H1 (cell line): ENCODE measurements around the gene KCNMA1. TPM values are rescaled to one million over a fixed set of nuclear protein-coding genes. Genes with fewer than 3 reads are reported as not detected.

ENCODE experiments used
- CTCF ChIA-PET: fragments of 300-600 bp; sonication (Branson Sonifier 250); formaldehyde crosslinking; loops from one replicate; lab custom pipeline; 2021; ENCODE audit not compliant: partially characterized antibody; lab: Charles Lee
- POLR2A ChIA-PET: fragments of 300-600 bp; sonication (Branson Sonifier 250); formaldehyde crosslinking; loops from one replicate; lab custom pipeline; 2021; ENCODE audit warnings: inconsistent platforms; ENCODE audit not compliant: partially characterized antibody; lab: Charles Lee
- DNase-seq, 2 experiments: peaks; one replicate each; pipeline versions ENCODE4 v3.0.0 to v3.0.0-alpha.2; 2010 to 2022; ENCODE audit warnings: low spot score in 2 of 2, low read depth in 1 of 2, mixed read lengths in 1 of 2
- FAIRE-seq: peaks from 2 replicates; lab custom pipeline; 2011; peaks lifted over from hg19 to GRCh38; lab: Jason Lieb, UNC
- H2AFZ ChIP-seq: 2 replicates; pipeline ENCODE4 v1.8.1; 2012; ENCODE audit warnings: low read length, inconsistent platforms
- H2AK5ac ChIP-seq: 2 replicates; pipeline ENCODE4 v1.6.1; 2013; ENCODE audit warnings: low read depth, low read length
- H2BK120ac ChIP-seq: replicated peaks from 2 replicates; pipeline ENCODE3; 2013; ENCODE audit warnings: low read depth, low read length, inconsistent platforms
- H2BK12ac ChIP-seq: 2 replicates; pipeline ENCODE4 v1.6.1; 2013; ENCODE audit warnings: low read depth, low read length
- H2BK15ac ChIP-seq: 2 replicates; pipeline ENCODE4 v1.6.1; 2013; ENCODE audit warnings: low read length
- H2BK20ac ChIP-seq: 2 replicates; pipeline ENCODE4 v1.6.1; 2013; ENCODE audit warnings: low read length
- H2BK5ac ChIP-seq: 2 replicates; pipeline ENCODE4 v1.6.1; 2013; ENCODE audit warnings: low read depth, low read length
- H3K14ac ChIP-seq: 2 replicates; pipeline ENCODE4 v1.6.1; 2013; ENCODE audit warnings: inconsistent platforms; ENCODE audit not compliant: insufficient read length
- H3K18ac ChIP-seq: 2 replicates; pipeline ENCODE4 v1.6.1; 2013; ENCODE audit warnings: low read length; ENCODE audit errors: extremely low read depth
- H3K23ac ChIP-seq: 2 replicates; pipeline ENCODE4 v1.6.1; 2013; ENCODE audit warnings: inconsistent platforms; ENCODE audit not compliant: insufficient read length
- H3K23me2 ChIP-seq: 2 replicates; pipeline ENCODE4 v1.6.1; 2013; ENCODE audit warnings: low read depth, low read length
- H3K27ac ChIP-seq: 2 replicates; pipeline ENCODE4 v1.6.1; 2011; ENCODE audit warnings: low read depth, low read length, inconsistent platforms
- H3K27me3 ChIP-seq, 4 experiments: replicated peaks in 1 of 4; 1 replicate in 1 of 4; 2 replicates in 3 of 4; pipeline versions ENCODE4 v1.6.1 to v1.8.1; 2011 to 2013; ENCODE audit warnings: low read length in 3 of 4, mild to moderate bottlenecking in 3 of 4, inconsistent platforms in 2 of 4, mixed read lengths in 2 of 4, moderate library complexity in 1 of 4; ENCODE audit not compliant: control insufficient read depth in 3 of 4, insufficient read depth in 3 of 4; ENCODE audit errors: extremely low read depth in 1 of 4
- H3K36me3 ChIP-seq, 4 experiments: 2 replicates each; pipeline versions ENCODE4 v1.6.1 to v1.8.1; 2011 to 2013; ENCODE audit warnings: mild to moderate bottlenecking in 4 of 4, low read length in 3 of 4, moderate library complexity in 2 of 4, control low read depth in 1 of 4, inconsistent platforms in 1 of 4; ENCODE audit not compliant: insufficient read depth in 4 of 4, control insufficient read depth in 2 of 4
- H3K4ac ChIP-seq: replicated peaks from 2 replicates; pipeline ENCODE3; 2013; ENCODE audit warnings: low read length, low read depth, mixed read lengths, inconsistent platforms; ENCODE audit not compliant: insufficient read length
- H3K4me1 ChIP-seq, 4 experiments: replicated peaks in 1 of 4; 1 replicate in 1 of 4; 2 replicates in 3 of 4; pipeline versions ENCODE4 v1.6.1 to v1.8.1; 2011 to 2013; ENCODE audit warnings: low read length in 3 of 4, inconsistent platforms in 2 of 4, mixed read lengths in 1 of 4; ENCODE audit not compliant: insufficient read depth in 4 of 4, control insufficient read depth in 3 of 4
- H3K4me2 ChIP-seq, 2 experiments: 2 replicates each; pipeline versions ENCODE4 v1.6.1 to v1.8.1; 2011 to 2013; ENCODE audit warnings: low read depth in 2 of 2, low read length in 2 of 2, control low read depth in 1 of 2, inconsistent platforms in 1 of 2, mild to moderate bottlenecking in 1 of 2; ENCODE audit not compliant: insufficient read depth in 1 of 2
- H3K4me3 ChIP-seq, 4 experiments: fragments of 200-600, 300-600 bp in 1 of 4; sonication (generic), shearing (Covaris generic), sonication (Bioruptor Twin) in 1 of 4; 2 replicates each; pipeline versions ENCODE4 v1.5.1 to v1.8.1; 2011 to 2016; ENCODE audit warnings: low read length in 4 of 4, low read depth in 3 of 4, control low read depth in 2 of 4, inconsistent platforms in 2 of 4, mild to moderate bottlenecking in 2 of 4, mixed read lengths in 1 of 4, moderate library complexity in 1 of 4; ENCODE audit not compliant: insufficient read depth in 2 of 4; ENCODE audit errors: extremely low read depth in 1 of 4
- H3K56ac ChIP-seq: replicated peaks from 2 replicates; pipeline ENCODE3; 2013; ENCODE audit warnings: low read depth, mild to moderate bottlenecking, mixed read lengths, low read length, inconsistent platforms; ENCODE audit not compliant: insufficient read length
- H3K79me1 ChIP-seq: 2 replicates; pipeline ENCODE4 v1.6.1; 2013; ENCODE audit warnings: low read depth, low read length, control low read depth
- H3K79me2 ChIP-seq, 2 experiments: 2 replicates each; pipeline versions ENCODE4 v1.6.1 to v1.8.1; 2012 to 2013; ENCODE audit warnings: low read length in 2 of 2, mild to moderate bottlenecking in 2 of 2, inconsistent platforms in 1 of 2; ENCODE audit not compliant: insufficient read depth in 2 of 2, control insufficient read depth in 1 of 2
- H3K9ac ChIP-seq, 4 experiments: replicated peaks in 1 of 4; 1 replicate in 1 of 4; 2 replicates in 3 of 4; pipeline versions ENCODE4 v1.6.1 to v1.8.1; 2011 to 2013; ENCODE audit warnings: low read depth in 3 of 4, low read length in 3 of 4, control low read depth in 2 of 4, mild to moderate bottlenecking in 2 of 4, moderate library complexity in 2 of 4, inconsistent platforms in 1 of 4; ENCODE audit errors: extremely low read depth in 1 of 4
- H3K9me3 ChIP-seq, 2 experiments: 2 replicates each; pipeline versions ENCODE4 v1.6.1 to v1.8.1; 2012 to 2013; ENCODE audit warnings: mild to moderate bottlenecking in 2 of 2, moderate library complexity in 2 of 2, control low read depth in 1 of 2, inconsistent platforms in 1 of 2, low read depth in 1 of 2, low read length in 1 of 2, mixed read lengths in 1 of 2; ENCODE audit not compliant: insufficient read depth in 2 of 2
- H4K20me1 ChIP-seq, 2 experiments: replicated peaks in 1 of 2; 2 replicates each; pipeline versions ENCODE3 to v1.8.1; 2011 to 2013; ENCODE audit warnings: inconsistent platforms in 2 of 2, low read length in 2 of 2, mild to moderate bottlenecking in 1 of 2; ENCODE audit not compliant: insufficient read depth in 2 of 2, control insufficient read depth in 1 of 2
- H4K5ac ChIP-seq: 2 replicates; pipeline ENCODE4 v1.6.1; 2013; ENCODE audit warnings: low read length, low read depth, mixed read lengths, inconsistent platforms; ENCODE audit not compliant: insufficient read length
- H4K8ac ChIP-seq: 2 replicates; pipeline ENCODE4 v1.8.0; 2013; ENCODE audit warnings: mild to moderate bottlenecking, moderate library complexity, low read length, inconsistent platforms; ENCODE audit not compliant: insufficient read depth; ENCODE audit errors: extremely low read depth
- H4K91ac ChIP-seq: replicated peaks from 2 replicates; pipeline ENCODE3; 2013; ENCODE audit warnings: low read length, mixed read lengths, inconsistent platforms; ENCODE audit not compliant: insufficient read length
- CBX8 ChIP-seq: fragments of 300-800, 300-1000 bp; sonication (generic); IDR thresholded peaks from 2 replicates; pipeline ENCODE4 v1.7.1; 2016; ENCODE audit warnings: low read depth, low read length, borderline replicate concordance
- CEBPB ChIP-seq: IDR thresholded peaks from 2 replicates; pipeline ENCODE4 v1.6.1; 2012; ENCODE audit warnings: low read depth, low read length
- CREB1 ChIP-seq: IDR thresholded peaks from 2 replicates; pipeline ENCODE4 v1.6.1; 2012; ENCODE audit warnings: inconsistent platforms
- FOSL1 ChIP-seq: IDR thresholded peaks from 2 replicates; pipeline ENCODE4 v1.6.1; 2011; ENCODE audit warnings: mild to moderate bottlenecking, low read depth, low read length, moderate library complexity; ENCODE audit not compliant: insufficient read depth
- JUND ChIP-seq: IDR thresholded peaks from 2 replicates; pipeline ENCODE4 v1.6.1; 2011; ENCODE audit warnings: mild to moderate bottlenecking, improper control_type of control experiment, low read length
- KDM1A ChIP-seq: fragments of 200-600, 300-600 bp; sonication (generic); IDR thresholded peaks from 2 replicates; pipeline ENCODE4 v1.7.1; 2016; ENCODE audit warnings: mild to moderate bottlenecking, low read length, borderline replicate concordance
- KDM5A ChIP-seq: fragments of 200-600 bp; IDR thresholded peaks from 2 replicates; pipeline ENCODE4 v1.7.1; 2012; ENCODE audit warnings: mild to moderate bottlenecking, low read length, inconsistent platforms, mixed read lengths
- NANOG ChIP-seq: IDR thresholded peaks from 2 replicates; pipeline ENCODE4 v1.6.1; 2011; ENCODE audit warnings: low read length, low read depth, mild to moderate bottlenecking, inconsistent platforms; ENCODE audit not compliant: insufficient read depth, poor library complexity, severe bottlenecking
- PHF8 ChIP-seq: fragments of 200-600 bp; sonication (generic); conservative IDR thresholded peaks from 2 replicates; pipeline ENCODE4 v1.7.1; 2012; ENCODE audit warnings: low read depth, mild to moderate bottlenecking, inconsistent platforms, low read length, moderate library complexity
- RAD21 ChIP-seq, 2 experiments: IDR thresholded peaks in 1 of 2; conservative IDR thresholded peaks in 1 of 2; 2 replicates each; pipeline ENCODE4 v1.6.1; 2011; ENCODE audit warnings: low read depth in 2 of 2, low read length in 2 of 2, improper control_type of control experiment in 1 of 2, inconsistent platforms in 1 of 2, mild to moderate bottlenecking in 1 of 2, moderate library complexity in 1 of 2
- SIN3A ChIP-seq, 2 experiments: IDR thresholded peaks in 1 of 2; conservative IDR thresholded peaks in 1 of 2; 2 replicates each; pipeline ENCODE4 v1.6.1; 2011 to 2012; ENCODE audit warnings: low read length in 2 of 2, improper control_type of control experiment in 1 of 2, low read depth in 1 of 2, mild to moderate bottlenecking in 1 of 2
- SIRT6 ChIP-seq: IDR thresholded peaks from one replicate; pipeline ENCODE4 v1.7.1; 2012; ENCODE audit warnings: low read length, inconsistent platforms
- SP1 ChIP-seq: IDR thresholded peaks from 2 replicates; pipeline ENCODE4 v1.6.1; 2011; ENCODE audit warnings: low read depth, low read length
- SP2 ChIP-seq: IDR thresholded peaks from 2 replicates; pipeline ENCODE4 v1.6.1; 2012; ENCODE audit warnings: mild to moderate bottlenecking, low read length, inconsistent platforms
- TBP ChIP-seq: IDR thresholded peaks from 2 replicates; pipeline ENCODE4 v1.6.1; 2011; ENCODE audit warnings: low read depth, low read length, improper control_type of control experiment
- WGBS, 2 experiments: shearing (Covaris generic) in 1 of 2; methylation state at CpG; one replicate each; pipeline versions ENCODE4 v1.1.6 to v1.1.7; 2013 to 2015; ENCODE audit warnings: low lambda C conversion rate in 2 of 2, mixed read lengths in 2 of 2, inconsistent platforms in 1 of 2, low coverage in 1 of 2, missing lambda C conversion rate in 1 of 2; ENCODE audit not compliant: insufficient replicate concordance in 2 of 2, insufficient coverage in 1 of 2, insufficient read length in 1 of 2; ENCODE audit errors: extremely low coverage in 1 of 2, missing lambda C conversion rate in 1 of 2; 5-methylcytosine and 5-hydroxymethylcytosine counted together
- polyA plus RNA-seq, 7 experiments: library from polyadenylated mRNA; depleted of rRNA in 3 of 7; stranded (reverse) in 5 of 7; unstranded in 2 of 7; fragments of >200 nt in 5 of 7; fragments of 200-250 nt in 2 of 7; gene quantifications; 1 replicate in 5 of 7; 2 replicates in 1 of 7; 4 replicates in 1 of 7; pipeline versions ENCODE4 v1.2.1 to v1.2.3, GENCODE V29; 2011 to 2013; ENCODE audit warnings: missing spikeins in 2 of 7, mixed read lengths in 2 of 7
- total RNA-seq: library from RNA; stranded (reverse); fragmentation: NEBNext Ultra II Directional; extraction: Animal tissue kit (Norgen Biotek cat#: 25700); gene quantifications from 2 replicates; pipeline ENCODE4 v1.2.1, GENCODE V29; 2021

The KCNMA1 gene
- total and polyA plus RNA-seq, 2 of the 8 experiments (the other 6 are each of a cell fraction or from before 2014, with no cell fraction given): 10.2 to 11.1 TPM

DNA sequence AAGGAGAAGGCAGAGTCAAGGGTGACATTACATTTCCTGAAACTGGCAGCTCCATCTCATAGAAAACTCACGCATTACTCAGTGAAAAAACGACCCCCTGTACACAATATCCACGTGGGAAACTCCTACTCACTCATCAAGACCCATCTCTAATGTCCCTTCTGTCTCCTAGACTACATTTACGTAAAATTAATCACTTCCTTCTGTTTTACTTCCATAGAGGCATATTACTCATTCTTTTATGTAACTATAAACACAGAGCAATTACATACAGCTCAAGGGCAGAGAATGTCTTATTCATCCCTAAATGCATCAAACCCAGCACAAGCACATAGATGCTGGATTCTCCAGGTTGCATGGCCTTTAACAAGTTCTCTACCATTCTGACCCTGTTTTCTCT, 281.8 kb downstream of the KCNMA1 start:
- Histone ChIP-seq H3K36me3 (no peaks in the 10 kb centered on the region), H2AFZ (no peak overlapping the region), H3K4me2 (no peak overlapping the region), H2BK12ac (no peak overlapping the region), H3K18ac (no peak overlapping the region), H2AK5ac (no peak overlapping the region), H2BK20ac (no peak overlapping the region), H2BK5ac (no peak overlapping the region), H4K91ac (no peak overlapping the region), H2BK120ac (no peak overlapping the region), H3K4ac (no peak overlapping the region), H3K27me3 (no peaks in the 10 kb centered on the region), H3K4me1 (no peaks in the 10 kb centered on the region), H3K27ac (no peak overlapping the region), H4K5ac (no peak overlapping the region), H3K14ac (no peak overlapping the region), H3K79me1 (no peaks in the 10 kb centered on the region), H3K9me3 (no peaks in the 10 kb centered on the region), H3K9ac (no peak overlapping the region), H3K56ac (no peak overlapping the region), H3K79me2 (no peaks in the 10 kb centered on the region), H4K8ac (no peak overlapping the region), H3K23me2 (no peaks in the 10 kb centered on the region), H2BK15ac (no peak overlapping the region), H4K20me1 (no peaks in the 10 kb centered on the region), H3K23ac (no peak overlapping the region), H3K4me3 (no peak overlapping the region)
- 88% methylated on average over 4 of the region's 4 CpGs; no CpG with 5 or more reads in 1 of the 2 experiments for WGBS, 2 experiments
- ChIA-PET CTCF (interaction anchor here (1.2 to 2.2 kb wide), 4 partner anchors 15 to 91 kb away, joined by 3 to 6 read pairs (median 3); no protein-coding TSS in a partner anchor), POLR2A (interaction anchor here (1.0 kb wide), 1 partner anchor 133 kb away, joined by 3 read pairs; no protein-coding TSS in a partner anchor)
- DNase-seq: no peak
- FAIRE-seq: no peak
- no peak for TF ChIP-seq RAD21 (IDR thresholded peaks at IDR 0.05 in 1 of 2, conservative IDR thresholded peaks at IDR 0.05 in 1 of 2; ENCODE audit: low read depth in 2 of 2, low read length in 2 of 2)
- no peak for TF ChIP-seq SP1
- no peak for TF ChIP-seq SIRT6
- no peak for TF ChIP-seq JUND
- TF ChIP-seq PHF8: no peak
- TF ChIP-seq NANOG: no peak
- no peak for TF ChIP-seq KDM5A
- no peak for TF ChIP-seq FOSL1
- no peak for TF ChIP-seq SIN3A (conservative IDR thresholded peaks at IDR 0.05 in 1 of 2, IDR thresholded peaks at IDR 0.05 in 1 of 2; ENCODE audit: low read depth in 1 of 2, low read length in 2 of 2)
- TF ChIP-seq TBP: no peak
- TF ChIP-seq CBX8: no peak
- TF ChIP-seq CEBPB: no peak
- TF ChIP-seq CREB1: no peak
- TF ChIP-seq SP2: no peak
- TF ChIP-seq KDM1A: no peak
